ENCODE measurements around the gene VIM.

GRCh38 chr10:17200912-17201793 is 26.9 kb upstream of the VIM start, which contains the start of gene TRDMT1:
- TF ChIP-seq EZH2 (IDR thresholded peaks at IDR 0.05; ENCODE audit: borderline replicate concordance, low read length) = no peak
- no peak for TF ChIP-seq CTCF (IDR thresholded peaks at IDR 0.05; ENCODE audit: low read length)
